Breast epithelium (tissue), 4 donors: Measurements from ENCODE around the gene CA10. TPM values are rescaled to one million over a fixed set of nuclear protein-coding genes. Genes with fewer than 3 reads are reported as not detected.

ENCODE experiments used
- DNase-seq, 2 donors: peaks; one replicate each; pipeline ENCODE4 v3.0.0-alpha.2; 2019; ENCODE audit warnings: low spot score in 2 of 2
- H3K27ac ChIP-seq, 2 donors: fragments of 200-600 bp; sonication (generic) in 1 of 2; one replicate each; pipeline ENCODE4 v1.5.1; 2016 to 2019; ENCODE audit warnings: mild to moderate bottlenecking in 1 of 2
- H3K27me3 ChIP-seq, 2 donors: fragments of 200-600 bp; sonication (generic) in 1 of 2; one replicate each; pipeline versions ENCODE4 v1.5.1 to v1.6.0; 2017 to 2019; ENCODE audit warnings: control low read depth in 1 of 2, mild to moderate bottlenecking in 1 of 2
- H3K36me3 ChIP-seq: fragments of 200-600 bp; one replicate; pipeline ENCODE4 v1.5.1; 2019
- H3K4me1 ChIP-seq, 2 donors: fragments of 200-600 bp; sonication (generic); one replicate each; pipeline ENCODE4 v1.5.1; 2016 to 2019; ENCODE audit warnings: control low read depth in 1 of 2
- H3K4me3 ChIP-seq, 3 donors: fragments of 200-600 bp; sonication (generic); 1 replicate in 2 of 3; 2 replicates in 1 of 3; pipeline ENCODE4 v1.5.1; 2016 to 2019; ENCODE audit warnings: mild to moderate bottlenecking in 3 of 3, moderate library complexity in 2 of 3
- H3K9me3 ChIP-seq, 2 donors: fragments of 200-600 bp; sonication (generic) in 1 of 2; one replicate each; pipeline ENCODE4 v1.5.1; 2016 to 2019; ENCODE audit warnings: control low read depth in 1 of 2
- POLR2A ChIP-seq: fragments of 450-650 bp; IDR thresholded peaks from one replicate; pipeline ENCODE4 v1.6.1; 2016; ENCODE audit warnings: antibody characterized with exemption, mild to moderate bottlenecking, moderate library complexity
- POLR2AphosphoS5 ChIP-seq, 3 donors: sonication (generic); formaldehyde crosslinking; IDR thresholded peaks; one replicate each; pipeline ENCODE4 v1.6.1; 2017; ENCODE audit warnings: antibody characterized with exemption in 3 of 3
- intact Hi-C: fragments of 100-400 bp; cut with DNase I; formaldehyde crosslinking; loops from one replicate; pipeline ENCODE4 v1.15.1; 2023; ENCODE audit warnings: low total_unique reads
- total RNA-seq, 3 donors: library from RNA; depleted of rRNA; stranded (reverse); fragments of >200 nt; gene quantifications; one replicate each; pipeline ENCODE4 v1.1.0, GENCODE V29; 2016
- TF ChIP-seq, protein P1 (sequence below), 3 donors: fragments of 450-650 bp; IDR thresholded peaks; one replicate each; pipeline ENCODE4 v1.5.1; 2016 to 2017; ENCODE audit warnings: antibody characterized with exemption in 3 of 3, mild to moderate bottlenecking in 3 of 3, moderate library complexity in 3 of 3

The CA10 gene
- total RNA-seq, 3 donors from 2014 or later, result not detected

DNA sequence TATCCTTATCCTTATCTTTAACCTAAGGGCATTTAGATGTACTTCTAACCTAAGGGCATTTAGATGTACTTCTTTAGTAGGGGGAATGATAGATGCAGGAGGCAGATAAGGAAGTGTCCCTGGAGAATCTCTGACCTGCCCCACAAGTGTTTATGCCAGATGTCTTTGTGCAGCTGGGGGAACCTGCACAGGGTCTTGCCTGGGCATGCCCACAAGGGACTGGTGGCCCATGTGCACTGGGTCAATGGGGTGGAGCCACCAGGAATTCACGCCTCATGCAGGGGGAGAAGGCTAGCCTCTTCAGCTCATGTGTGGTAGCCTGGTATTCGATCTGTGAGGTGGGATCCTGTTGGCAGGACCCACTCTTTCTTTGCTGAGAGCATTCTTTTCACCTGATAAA is 38.0 kb downstream of the CA10 start:
- H3K27me3 ChIP-seq, result no peaks in the 10 kb centered on the region
- DNase-seq, result no peak
- H3K36me3 ChIP-seq, result no peaks in the 10 kb centered on the region
- TF ChIP-seq POLR2A, result no peak
- TF ChIP-seq, protein P1, sequence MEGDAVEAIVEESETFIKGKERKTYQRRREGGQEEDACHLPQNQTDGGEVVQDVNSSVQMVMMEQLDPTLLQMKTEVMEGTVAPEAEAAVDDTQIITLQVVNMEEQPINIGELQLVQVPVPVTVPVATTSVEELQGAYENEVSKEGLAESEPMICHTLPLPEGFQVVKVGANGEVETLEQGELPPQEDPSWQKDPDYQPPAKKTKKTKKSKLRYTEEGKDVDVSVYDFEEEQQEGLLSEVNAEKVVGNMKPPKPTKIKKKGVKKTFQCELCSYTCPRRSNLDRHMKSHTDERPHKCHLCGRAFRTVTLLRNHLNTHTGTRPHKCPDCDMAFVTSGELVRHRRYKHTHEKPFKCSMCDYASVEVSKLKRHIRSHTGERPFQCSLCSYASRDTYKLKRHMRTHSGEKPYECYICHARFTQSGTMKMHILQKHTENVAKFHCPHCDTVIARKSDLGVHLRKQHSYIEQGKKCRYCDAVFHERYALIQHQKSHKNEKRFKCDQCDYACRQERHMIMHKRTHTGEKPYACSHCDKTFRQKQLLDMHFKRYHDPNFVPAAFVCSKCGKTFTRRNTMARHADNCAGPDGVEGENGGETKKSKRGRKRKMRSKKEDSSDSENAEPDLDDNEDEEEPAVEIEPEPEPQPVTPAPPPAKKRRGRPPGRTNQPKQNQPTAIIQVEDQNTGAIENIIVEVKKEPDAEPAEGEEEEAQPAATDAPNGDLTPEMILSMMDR (IDR thresholded peaks at IDR 0.05), result no peak
- TF ChIP-seq POLR2AphosphoS5 (IDR thresholded peaks at IDR 0.05), result no peak
- intact Hi-C loops, result no loop called here
- H3K9me3 ChIP-seq, result peaks cover 0 to 4% of the 10 kb centered on the region in 2 donors
- no peaks in the 10 kb centered on the region for H3K4me1 ChIP-seq
- H3K4me3 ChIP-seq, result no peak overlapping the region
- no peak overlapping the region for H3K27ac ChIP-seq

DNA sequence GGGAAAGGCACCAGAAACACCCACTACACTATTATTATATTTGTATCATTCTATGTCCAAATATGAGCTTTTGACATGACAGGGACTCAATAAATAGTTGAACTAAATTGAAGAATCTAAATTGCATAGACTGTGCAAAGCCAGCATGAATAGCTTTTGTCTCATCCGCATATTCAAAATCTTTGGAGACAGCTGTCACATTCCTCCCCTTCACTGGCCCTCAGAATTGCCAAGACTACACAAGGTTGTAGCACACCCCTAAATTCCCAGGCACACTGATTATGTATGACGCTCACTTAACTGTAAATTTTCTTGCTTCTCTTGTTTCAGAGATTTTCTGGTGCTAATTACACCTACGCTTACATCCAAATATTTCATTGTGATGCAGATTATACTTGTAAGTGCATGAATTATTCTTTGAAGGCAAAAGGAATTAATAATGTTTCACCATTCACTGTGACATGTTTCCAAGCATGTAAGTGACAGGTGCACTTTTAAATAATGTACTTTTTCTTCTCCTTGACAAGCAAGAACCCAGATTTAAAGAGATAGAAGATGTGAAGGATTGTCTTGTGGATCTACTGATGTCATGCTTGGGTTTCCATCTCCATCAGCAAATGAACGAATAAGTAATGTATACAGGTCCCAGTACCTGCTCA is 47.5 kb downstream of the CA10 start:
- peaks cover 0 to 7% of the 10 kb centered on the region in 2 donors for H3K27me3 ChIP-seq
- no peaks in the 10 kb centered on the region for H3K36me3 ChIP-seq
- H3K4me3 ChIP-seq, result no peak overlapping the region
- no peak overlapping the region for H3K27ac ChIP-seq
- intact Hi-C loops, result no loop called here
- H3K9me3 ChIP-seq, result peaks cover 4 to 11% of the 10 kb centered on the region in 2 donors
- DNase-seq, result no peak
- no peaks in the 10 kb centered on the region for H3K4me1 ChIP-seq
- TF ChIP-seq POLR2A, result no peak
- TF ChIP-seq, protein P1 (IDR thresholded peaks at IDR 0.05), result no peak
- no peak for TF ChIP-seq POLR2AphosphoS5 (IDR thresholded peaks at IDR 0.05)

DNA sequence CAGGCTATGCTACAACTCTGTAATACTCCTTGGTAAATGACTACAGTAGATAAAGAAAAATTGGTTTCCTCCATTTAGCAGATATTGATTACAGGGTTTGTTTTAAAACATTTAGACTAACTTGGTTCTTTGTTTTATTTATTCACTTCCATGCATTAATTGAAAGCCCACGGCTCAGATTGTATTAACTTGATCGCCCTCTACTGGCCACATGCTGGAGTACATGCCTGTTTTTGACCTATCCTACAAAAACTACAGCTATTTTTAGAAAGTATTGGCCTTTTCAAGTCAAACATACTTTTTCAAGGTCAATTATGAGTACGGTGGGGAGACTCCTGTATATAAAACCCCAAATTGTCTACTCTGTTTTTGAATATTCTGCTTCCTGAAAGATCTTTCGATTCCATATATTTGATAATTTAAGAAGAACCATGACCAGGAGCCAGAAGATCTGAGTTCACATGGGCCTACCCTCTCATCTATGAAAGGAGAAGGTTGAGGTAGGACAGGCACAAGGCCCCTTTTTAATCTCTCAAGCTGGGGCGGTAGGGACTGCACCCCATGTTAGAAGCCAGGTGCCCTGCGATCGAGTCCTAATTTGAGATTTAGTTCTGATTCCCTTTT is 51.8 kb downstream of the CA10 start:
- Histone ChIP-seq H3K27ac (no peak overlapping the region), H3K9me3 (no peaks in the 10 kb centered on the region), H3K27me3 (peaks cover 0 to 7% of the 10 kb centered on the region in 2 donors), H3K4me3 (no peak overlapping the region), H3K4me1 (no peaks in the 10 kb centered on the region), H3K36me3 (no peaks in the 10 kb centered on the region)
- intact Hi-C loops, result no loop called here
- TF ChIP-seq, protein P1 (IDR thresholded peaks at IDR 0.05), result peak in 2 of 3 donors; percentile 58 to 59
- TF ChIP-seq POLR2AphosphoS5 (IDR thresholded peaks at IDR 0.05) (no peak), POLR2A (no peak)
- no peak for DNase-seq

DNA sequence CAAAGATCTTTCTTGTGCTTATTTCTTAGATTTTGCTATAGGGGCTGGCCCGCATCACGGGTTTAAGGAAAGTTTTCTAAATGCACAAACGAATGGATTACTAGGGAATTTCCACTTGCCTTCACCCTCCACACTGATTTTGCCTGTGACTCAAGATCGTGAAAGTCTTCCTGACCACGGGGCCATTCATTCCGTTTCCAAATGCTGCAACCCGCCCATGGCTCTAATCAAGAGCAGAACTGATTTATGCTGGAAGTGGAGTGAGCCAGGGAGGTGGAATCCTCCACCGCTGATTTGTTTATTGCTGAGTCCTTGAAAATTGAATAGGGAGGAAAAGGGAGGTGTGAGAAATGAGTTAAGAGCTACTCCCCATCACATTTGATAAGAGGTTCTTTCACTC is 52.4 kb downstream of the CA10 start:
- intact Hi-C loops, result no loop called here
- TF ChIP-seq POLR2A (no peak), POLR2AphosphoS5 (IDR thresholded peaks at IDR 0.05) (no peak)
- TF ChIP-seq, protein P1 (IDR thresholded peaks at IDR 0.05), result no peak
- H3K27ac ChIP-seq, result no peak overlapping the region

DNA sequence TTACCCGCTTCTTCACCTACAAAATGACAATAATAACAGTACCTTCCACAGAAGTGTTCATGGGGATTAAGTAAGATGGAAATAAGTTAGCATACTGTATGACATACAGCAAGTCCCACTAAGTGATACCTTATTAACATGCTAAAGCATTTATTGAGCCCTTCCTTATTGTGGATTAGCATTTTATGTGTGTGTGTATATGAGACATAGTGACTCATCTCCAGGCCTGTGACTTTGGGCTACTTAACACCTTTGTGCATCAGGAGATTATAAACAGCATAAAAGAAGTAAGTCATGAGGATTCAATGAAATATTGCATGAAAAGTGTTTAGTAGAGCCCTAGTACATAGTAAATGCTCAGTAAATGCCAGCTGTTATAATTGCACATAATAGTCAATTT is 52.9 kb downstream of the CA10 start:
- Histone ChIP-seq H3K27me3 (peaks cover 0 to 4% of the 10 kb centered on the region in 2 donors), H3K27ac (no peak overlapping the region), H3K4me3 (no peak overlapping the region), H3K4me1 (no peaks in the 10 kb centered on the region), H3K36me3 (no peaks in the 10 kb centered on the region), H3K9me3 (no peaks in the 10 kb centered on the region)
- no peak for TF ChIP-seq POLR2AphosphoS5 (IDR thresholded peaks at IDR 0.05)
- no peak for TF ChIP-seq POLR2A
- TF ChIP-seq, protein P1 (IDR thresholded peaks at IDR 0.05), result no peak
- no peak for DNase-seq
- intact Hi-C loops, result no loop called here

More for the DNA sequence above, 52.4 kb downstream of the CA10 start:
- no peak for DNase-seq
- no peak overlapping the region for H3K4me3 ChIP-seq
- no peaks in the 10 kb centered on the region for H3K4me1 ChIP-seq
- no peaks in the 10 kb centered on the region for H3K9me3 ChIP-seq
- H3K36me3 ChIP-seq, result no peaks in the 10 kb centered on the region
- peaks cover 0 to 7% of the 10 kb centered on the region in 2 donors for H3K27me3 ChIP-seq
